G401 (cell line): ENCODE data around the gene GOLGA6L2. TPM values are rescaled to one million over a fixed set of nuclear protein-coding genes. Genes with fewer than 3 reads are reported as not detected.

Source experiments
- DNase-seq: peaks from one replicate; pipeline ENCODE4 v3.0.0-alpha.2; 2015; ENCODE audit warnings: low spot score
- in situ Hi-C: cut with HindIII; loops from 2 replicates; pipeline ENCODE4 v1.10.0; 2016; ENCODE audit warnings: low sequenced_read_pairs, mixed read lengths
- total RNA-seq: library from RNA; depleted of rRNA; stranded (reverse); fragments of >200 nt; shearing (Covaris generic); gene quantifications from 2 replicates; pipeline ENCODE4 v1.2.3, GENCODE V29; 2014; rRNA removed

GOLGA6L2 gene, protein sequence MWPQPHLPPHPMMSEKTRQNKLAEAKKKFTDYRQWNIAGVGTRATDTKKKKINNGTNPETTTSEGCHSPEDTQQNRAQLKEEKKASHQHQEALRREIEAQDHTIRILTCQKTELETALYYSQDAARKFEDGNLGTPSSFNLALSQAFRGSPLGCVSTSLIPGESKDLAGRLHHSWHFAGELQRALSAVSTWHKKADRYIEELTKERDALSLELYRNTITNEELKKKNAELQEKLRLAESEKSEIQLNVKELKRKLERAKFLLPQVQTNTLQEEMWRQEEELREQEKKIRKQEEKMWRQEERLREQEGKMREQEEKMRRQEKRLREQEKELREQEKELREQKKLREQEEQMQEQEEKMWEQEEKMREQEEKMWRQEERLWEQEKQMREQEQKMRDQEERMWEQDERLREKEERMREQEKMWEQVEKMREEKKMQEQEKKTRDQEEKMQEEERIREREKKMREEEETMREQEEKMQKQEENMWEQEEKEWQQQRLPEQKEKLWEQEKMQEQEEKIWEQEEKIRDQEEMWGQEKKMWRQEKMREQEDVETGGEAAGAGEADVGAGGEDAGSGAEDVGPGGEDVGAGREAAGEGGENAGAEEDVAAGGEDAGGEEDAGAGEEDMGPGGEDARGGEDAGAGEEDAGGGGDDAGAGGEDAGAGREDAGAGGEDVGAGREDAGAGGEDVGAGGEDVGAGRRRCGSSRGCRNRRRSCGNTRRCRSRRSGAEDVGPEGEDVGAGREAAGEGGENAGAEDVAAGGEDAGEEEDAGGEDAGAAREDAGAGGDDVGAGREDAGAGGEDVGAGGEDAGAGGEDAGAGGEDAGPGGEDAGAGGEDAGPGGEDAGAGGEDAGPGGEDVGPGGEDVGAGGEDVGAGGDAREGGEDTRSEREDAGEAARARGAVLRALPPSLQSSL
- not detected in 2 replicates for total RNA-seq

DNA sequence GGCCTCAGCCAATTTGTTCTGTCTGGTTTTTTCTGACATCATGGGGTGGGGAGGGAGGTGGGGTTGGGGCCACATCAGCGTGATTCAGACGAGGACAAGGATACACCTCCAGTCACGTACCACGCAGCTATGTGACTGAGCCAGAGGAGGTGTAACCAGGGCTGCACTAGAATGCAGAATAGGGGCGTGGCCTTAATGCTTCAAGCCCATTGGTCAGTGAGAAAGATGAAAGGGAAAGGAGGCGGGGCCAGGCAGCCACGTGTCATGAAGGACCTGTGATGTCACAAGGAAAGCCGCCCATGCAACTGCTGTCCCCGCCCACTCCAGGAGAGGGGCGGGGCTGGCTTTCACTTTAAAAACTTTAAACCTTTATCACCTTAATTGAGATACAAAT is at the start of gene GOLGA6L2:
Gene GOLGA6L2 (minus strand): TSS at position 137 of the 394 bp plus-strand sequence. CDS start 62 bp downstream, at position 75.
- in situ Hi-C loops, result no loop called here

DNA sequence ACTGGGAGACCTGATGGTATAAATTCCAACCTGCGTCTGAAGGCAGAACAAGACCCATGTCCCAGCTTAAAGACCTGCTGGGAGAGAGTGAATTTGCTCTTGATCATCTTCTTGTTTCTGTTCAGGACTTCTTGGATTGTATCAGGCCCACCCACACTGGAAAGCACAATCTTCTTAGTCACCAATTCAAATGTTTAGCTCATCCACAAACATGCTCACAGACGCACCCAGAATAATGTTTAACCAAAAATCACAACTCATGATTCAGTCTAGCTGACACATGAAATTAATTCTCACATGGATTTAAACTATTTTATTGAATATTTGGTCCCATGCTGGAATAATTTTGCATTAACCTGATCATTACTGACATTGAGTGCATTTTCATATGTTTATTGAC is 37.8 kb upstream of the GOLGA6L2 start:
- in situ Hi-C loops, result no loop called here
- DNase-seq, result no peak

More for the DNA sequence above, at the start of gene GOLGA6L2:
- no peak for DNase-seq

DNA sequence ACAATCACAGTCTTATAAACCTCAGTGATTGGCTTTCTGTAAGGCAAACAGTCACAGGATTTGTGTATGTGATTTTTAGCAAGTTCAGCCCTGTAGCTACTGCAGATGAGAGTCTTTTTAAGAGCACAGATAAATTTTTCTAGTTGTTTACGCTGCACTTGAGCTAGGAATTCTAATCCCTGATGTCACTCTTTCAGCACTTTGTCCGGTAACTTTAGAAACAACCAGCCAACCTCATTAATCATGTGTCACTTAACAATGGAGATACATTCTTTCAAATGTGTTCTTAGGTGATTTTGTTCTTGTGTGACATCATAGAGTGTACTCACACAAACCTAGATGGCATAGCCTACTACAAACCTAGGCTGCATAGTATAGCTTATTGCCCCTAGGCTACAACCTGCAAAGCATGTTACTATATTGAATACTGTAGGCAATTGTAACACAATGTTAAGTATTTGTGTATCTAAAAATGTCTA is 36.8 kb upstream of the GOLGA6L2 start:
- in situ Hi-C loops, result no loop called here
- DNase-seq, result no peak

DNA sequence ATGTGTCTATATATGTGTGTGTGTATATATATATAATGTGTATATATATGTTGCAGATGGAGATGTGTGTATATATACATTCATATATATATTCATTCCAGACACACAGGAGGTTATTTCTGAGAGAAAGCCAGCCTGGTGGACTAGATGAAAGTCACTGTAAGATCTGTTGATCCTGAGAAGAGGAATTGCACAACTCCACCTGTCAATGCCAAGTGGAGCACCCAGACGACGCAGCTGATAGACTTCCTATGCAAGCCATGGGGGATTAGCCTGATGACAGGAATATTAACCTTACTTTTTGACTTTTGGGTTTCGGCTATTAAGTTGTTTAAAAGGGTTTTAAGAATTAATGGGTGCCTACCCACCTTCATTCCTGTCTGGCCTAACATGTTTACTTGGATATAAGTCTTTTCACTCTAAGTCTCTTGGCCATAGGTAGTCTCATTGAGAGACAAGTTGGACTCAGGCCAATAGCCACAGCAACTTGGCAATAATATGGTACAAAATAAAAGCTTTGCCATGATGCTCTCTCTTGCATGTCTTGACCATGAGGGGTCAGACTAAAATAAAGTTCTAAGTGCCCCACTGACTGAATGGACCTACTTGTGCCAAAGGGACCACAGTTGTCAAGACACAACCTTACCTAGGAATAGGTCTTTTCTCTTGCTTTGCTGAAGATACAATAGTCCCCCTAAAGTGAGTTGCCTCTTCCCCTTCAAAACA is 35.9 kb upstream of the GOLGA6L2 start:
- in situ Hi-C loops, result no loop called here

DNA sequence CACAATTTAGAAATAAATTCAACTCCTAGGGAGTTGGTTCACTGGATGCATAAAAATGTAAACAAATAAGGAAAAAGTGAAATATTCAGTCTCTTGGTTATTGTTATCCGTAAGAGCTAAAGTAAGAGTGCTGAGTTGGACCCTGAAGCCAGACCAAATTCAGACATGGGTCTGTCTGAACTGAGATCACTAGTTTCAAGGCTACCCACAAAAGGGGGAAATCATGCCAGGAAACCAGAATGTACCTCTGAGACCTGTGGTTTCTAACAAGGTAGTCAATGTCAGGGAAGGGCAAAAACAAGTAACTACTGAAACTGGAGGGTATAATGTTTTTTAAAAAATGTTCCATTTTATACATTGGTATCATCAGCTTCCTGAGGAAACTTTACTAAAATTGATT is 35.2 kb upstream of the GOLGA6L2 start:
- in situ Hi-C loops, result no loop called here
- no peak for DNase-seq

More for the DNA sequence above, 35.9 kb upstream of the GOLGA6L2 start:
- no peak for DNase-seq

DNA sequence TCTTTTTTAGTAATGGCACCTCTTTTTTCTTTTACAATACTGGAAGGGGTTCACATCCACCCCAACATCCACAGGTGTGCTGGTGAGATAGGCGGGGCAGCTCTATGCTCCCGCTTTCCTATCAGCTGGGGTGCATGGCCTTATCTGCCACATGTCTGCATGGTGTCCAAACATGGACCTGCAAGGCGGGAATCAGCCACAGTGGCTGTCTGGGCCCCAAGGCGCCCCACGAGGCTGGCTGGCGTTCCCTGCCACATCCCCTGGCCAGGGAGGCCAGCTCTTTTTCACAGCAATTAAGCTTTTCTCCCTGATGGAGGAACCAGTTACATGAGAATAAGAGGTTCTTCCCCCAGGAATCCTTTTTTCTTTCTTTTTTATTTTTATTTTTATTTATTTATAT is 30.9 kb upstream of the GOLGA6L2 start:
- in situ Hi-C loops, result no loop called here

DNA sequence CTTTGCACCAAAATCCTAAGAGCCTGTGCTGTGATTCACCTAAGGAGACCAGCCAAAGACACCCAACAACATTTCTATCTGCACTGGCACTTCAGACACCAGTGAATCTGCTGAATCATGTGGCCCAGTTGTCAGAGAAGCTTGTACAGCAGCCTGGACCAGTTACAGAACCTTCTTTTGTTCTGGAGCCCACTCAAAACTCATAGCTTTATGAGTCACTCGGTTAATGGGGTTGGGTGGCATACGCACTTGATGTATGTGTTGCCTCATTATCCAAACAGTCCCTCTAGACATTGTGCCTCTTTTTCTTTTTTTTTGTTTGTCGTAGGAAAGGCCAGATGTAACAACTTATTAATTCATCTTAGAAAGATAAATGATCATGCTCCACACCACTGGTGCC is 25.6 kb upstream of the GOLGA6L2 start:
- in situ Hi-C loops, result no loop called here

More for the DNA sequence above, 30.9 kb upstream of the GOLGA6L2 start:
- no peak for DNase-seq

DNA sequence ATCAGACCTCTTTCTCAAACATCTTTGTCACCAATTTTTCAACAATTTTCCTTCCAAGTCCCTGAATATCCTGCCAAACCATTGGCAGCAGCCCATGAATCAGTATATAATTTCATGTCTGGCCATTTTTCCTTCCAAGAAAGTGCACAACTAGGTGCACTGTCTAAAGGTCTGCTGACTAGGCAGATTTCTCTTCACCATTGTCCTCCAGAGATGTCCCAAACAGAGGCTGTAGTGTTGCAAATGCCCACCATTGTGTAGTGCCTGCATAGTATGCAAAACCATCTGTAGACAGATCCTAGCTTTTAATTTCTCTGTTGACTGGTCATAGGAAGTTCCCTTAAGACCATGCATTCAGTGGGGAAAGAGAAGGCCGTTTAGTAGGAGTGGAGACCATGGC is 25.0 kb upstream of the GOLGA6L2 start:
- DNase-seq, result no peak
- in situ Hi-C loops, result no loop called here

More for the DNA sequence above, 25.6 kb upstream of the GOLGA6L2 start:
- DNase-seq, result no peak

DNA sequence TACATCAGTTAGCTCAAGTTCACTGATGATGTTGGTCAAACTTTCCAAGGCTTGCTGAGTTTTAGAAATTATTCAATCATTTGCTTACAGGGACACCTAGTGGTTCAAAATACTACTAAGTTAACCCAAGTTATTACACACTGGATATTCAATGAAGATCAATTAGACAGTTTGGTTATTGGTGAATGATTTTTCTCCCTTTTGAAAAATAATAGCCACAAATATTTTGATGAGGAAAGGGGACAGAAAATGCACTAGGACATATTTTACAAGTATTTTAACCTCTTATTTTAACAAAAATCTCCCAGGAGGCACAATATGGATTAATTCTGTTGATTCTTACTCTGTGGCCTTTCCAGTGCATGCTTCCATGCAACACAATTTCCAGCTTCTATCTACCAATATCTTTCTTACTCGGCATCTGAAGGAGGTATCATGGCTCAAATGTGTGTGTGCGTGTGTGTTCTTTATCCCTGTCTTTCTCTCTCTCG is 20.1 kb upstream of the GOLGA6L2 start:
- in situ Hi-C loops, result no loop called here
- peak; percentile 6 for DNase-seq

DNA sequence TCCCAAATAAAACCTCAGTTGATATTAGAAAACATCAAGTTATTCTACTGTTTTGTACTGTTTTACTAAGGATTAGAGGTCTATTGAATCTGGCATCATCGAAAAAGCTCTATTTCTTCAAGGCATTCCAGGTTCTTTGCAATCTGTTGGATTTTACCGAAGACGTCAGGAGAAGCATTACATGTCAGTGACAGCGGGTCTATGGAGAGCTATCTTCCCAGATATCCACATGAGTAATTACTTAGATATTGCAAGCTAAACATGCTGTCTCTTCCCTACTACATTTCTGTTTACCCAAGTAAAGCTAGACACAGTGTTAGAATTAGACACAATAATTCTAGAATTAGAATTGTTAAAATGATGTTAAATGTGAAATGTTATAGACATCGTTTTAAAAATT is 10.8 kb upstream of the GOLGA6L2 start:
- in situ Hi-C loops, result no loop called here
- no peak for DNase-seq

DNA sequence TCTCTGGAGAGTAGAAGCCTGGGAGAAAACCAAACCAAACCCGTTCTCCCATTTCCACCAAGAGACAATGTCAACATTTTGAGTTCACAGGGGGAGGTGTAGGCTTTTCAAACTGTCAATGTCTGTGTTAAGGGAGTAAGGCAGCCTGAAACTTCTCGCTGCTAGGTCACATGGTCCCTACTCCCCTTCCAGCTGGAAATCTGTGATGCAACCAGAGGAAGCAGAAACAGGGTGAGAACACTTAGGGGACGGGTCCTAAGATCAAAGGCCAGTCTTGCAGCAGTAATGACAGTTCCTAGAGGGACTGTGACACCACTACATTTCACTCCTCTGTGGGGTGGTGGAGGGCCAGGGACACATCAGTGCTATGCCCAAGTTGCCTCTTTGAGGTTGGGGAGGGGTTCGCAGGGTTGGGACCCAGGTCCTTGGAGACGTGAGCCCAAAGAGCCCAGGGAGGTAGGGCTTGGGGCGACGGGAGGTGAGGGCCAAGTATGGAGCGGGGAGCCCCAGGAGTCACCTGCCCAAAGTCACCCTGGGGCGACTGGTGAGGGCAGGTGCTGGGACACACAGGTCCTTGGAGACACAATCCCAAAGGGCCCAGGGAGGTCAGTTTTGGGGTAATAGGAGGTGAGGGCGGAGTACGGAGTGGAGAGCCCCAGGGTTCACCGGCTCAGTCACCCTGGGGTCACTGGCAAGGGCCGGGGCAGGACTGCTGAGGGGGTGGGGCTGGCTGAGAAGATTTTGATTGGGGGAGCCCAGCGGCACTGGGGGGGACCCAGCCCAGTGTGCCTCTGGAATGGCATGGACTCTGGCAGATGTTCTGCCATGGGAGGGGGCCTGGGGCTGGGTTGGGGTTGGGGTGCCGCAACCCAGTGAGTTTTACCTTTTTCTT is 582 bp downstream of the GOLGA6L2 start:
- in situ Hi-C loops, result no loop called here

DNA sequence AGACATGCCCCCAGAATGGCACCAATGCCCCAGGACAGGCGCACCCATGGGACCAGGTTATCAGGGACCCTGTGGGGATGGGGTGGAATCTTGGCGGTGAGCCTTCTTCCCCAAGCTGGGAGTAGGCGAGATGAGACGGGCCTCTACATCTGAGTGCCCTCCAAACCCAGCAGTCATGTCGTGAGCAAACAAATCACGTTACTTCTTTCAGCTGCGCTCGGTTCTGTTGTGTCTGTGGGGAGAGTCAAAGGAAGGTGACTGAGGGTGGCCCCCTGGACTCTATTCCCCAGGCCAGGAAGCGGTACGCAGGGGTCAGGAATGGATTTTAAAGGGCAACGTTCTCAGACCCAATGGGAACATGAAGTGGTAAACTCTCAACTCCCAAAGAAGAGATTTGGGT is 2.8 kb downstream of the GOLGA6L2 start:
- in situ Hi-C loops, result no loop called here

More for the DNA sequence above, 582 bp downstream of the GOLGA6L2 start:
- DNase-seq, result no peak

DNA sequence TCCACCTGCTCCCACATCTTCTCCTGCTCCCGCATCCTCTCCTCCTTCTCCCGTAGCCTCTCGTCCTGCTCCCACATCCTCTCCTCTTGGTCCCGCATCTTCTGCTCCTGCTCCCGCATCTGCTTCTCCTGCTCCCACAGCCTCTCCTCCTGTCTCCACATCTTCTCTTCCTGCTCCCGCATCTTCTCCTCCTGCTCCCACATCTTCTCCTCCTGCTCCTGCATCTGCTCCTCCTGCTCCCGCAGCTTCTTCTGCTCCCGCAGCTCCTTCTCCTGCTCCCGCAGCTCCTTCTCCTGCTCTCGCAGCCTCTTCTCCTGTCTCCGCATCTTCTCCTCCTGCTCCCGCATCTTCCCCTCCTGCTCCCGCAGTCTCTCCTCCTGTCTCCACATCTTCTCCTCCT is 5.8 kb downstream of the GOLGA6L2 start:
- in situ Hi-C loops, result no loop called here
- DNase-seq, result no peak

More for the DNA sequence above, 2.8 kb downstream of the GOLGA6L2 start:
- DNase-seq, result no peak

DNA sequence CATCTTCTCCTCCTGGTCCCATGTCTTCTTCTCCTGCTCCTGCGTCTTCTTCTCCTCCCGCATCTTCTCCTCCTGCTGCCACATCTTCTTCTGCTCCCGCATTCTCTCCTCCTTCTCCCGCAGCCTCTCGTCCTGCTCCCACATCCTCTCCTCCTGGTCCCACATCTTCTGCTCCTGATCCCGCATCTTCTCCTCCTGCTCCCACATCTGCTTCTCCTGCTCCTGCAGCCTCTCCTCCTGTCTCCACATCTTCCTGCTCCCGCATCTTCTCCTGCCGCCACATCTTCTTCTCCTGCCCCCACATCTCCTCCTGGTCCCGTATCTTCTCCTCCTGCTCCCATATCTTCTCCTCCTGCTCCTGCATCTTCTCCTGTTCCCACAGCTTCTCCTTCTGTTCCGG is 6.4 kb downstream of the GOLGA6L2 start:
- no peak for DNase-seq
- in situ Hi-C loops, result no loop called here

DNA sequence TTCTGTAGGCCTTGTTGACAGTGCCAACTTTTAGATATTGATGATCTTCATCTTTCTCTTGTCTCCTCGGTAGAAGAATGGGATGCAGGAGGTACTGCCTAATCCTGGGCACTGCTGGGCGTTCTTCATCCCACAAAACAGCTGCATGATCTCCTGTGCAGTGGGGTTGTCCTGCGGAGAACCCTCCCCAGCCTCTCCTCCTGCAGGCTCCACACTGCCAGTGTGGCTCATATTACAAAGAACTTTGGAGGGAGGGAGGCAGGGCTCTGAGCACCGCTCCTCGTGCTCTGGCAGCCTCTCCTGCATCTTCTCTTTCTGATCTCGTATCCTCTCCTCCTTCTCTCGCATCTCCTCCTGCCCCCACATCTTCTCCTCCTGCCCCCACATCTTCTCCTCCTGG is 7.5 kb downstream of the GOLGA6L2 start:
- in situ Hi-C loops, result no loop called here
- no peak for DNase-seq

DNA sequence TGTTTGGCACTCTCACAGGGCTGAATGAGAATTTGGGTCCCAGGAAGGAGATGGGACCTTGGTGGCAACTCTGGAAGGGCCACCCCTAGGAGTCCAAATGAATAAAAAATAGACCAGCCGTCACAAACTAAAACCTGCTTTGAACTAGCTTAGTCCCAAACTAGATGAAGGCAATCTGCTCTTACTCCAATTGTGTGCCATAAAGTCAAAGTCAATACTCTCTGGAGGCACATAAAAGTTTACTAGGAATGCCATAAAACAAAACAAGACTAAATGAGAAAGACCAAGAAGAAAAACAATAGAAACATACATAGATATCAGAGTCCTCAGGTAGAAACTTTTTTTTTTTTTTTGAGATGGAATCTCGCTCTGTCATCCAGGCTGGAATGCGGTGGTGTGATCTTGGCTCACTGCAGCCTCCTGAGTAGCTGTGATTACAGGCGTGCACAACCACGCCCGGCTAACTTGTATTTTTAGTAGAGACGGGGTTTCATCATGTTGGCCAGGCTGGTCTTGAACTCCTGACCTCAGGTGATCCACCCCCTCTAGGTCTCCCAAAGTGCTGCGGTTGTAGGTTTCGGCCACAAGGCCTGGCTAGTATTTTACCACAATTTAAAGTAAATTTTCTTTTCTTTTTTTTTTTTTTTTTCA is 8.1 kb downstream of the GOLGA6L2 start:
- in situ Hi-C loops, result no loop called here
- DNase-seq, result no peak

DNA sequence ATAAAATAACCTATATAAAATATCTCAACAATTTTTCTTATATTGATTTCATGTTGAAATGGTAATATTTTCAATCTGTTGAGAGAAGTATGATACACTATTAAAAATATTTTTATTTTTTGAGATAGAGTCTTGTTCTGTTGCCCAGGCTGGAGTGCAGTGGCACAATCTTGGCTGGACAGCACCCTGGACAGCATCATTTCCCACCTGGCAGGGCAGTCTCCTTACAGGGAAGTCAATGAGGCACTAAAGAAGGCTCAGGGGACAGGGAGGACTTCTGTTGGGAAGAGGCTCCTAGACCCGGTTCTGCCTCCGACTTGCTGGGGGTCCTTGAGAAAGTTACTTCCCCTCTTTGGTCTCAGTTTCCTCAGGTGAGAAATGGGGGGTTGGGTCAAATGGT is 9.4 kb downstream of the GOLGA6L2 start:
- DNase-seq, result no peak
- in situ Hi-C loops, result no loop called here

DNA sequence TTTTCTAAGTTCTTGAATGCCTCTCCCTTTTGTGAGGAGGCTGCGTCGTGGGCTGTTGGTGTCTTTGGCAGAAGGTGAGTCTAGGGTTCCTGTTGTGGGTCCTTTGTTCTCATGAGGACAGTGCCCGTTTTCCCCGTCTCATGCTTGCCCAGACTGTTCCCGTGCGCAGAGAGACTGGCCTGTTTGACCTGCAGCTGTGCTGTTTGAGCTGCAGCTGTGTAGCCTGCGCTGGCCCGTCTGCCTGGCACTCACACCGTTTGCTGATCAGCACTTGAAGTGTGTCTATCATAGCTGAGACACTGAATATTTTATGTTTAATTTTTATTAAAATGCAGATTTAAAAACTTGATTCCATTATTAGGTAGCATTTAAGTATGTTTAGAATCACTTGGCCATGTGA is 9.9 kb downstream of the GOLGA6L2 start:
- in situ Hi-C loops, result no loop called here
- DNase-seq, result no peak
